ENCODE measurements around the gene SPATC1L. TPM values are rescaled to one million over a fixed set of nuclear protein-coding genes. Genes with fewer than 3 reads are reported as not detected.
A peak's percentile ranks its signal among the peaks of the same experiment; 100 is the strongest.

Gene SPATC1L
- total RNA-seq, 1 experiment from 2014 or later = 16.7 TPM

DNA sequence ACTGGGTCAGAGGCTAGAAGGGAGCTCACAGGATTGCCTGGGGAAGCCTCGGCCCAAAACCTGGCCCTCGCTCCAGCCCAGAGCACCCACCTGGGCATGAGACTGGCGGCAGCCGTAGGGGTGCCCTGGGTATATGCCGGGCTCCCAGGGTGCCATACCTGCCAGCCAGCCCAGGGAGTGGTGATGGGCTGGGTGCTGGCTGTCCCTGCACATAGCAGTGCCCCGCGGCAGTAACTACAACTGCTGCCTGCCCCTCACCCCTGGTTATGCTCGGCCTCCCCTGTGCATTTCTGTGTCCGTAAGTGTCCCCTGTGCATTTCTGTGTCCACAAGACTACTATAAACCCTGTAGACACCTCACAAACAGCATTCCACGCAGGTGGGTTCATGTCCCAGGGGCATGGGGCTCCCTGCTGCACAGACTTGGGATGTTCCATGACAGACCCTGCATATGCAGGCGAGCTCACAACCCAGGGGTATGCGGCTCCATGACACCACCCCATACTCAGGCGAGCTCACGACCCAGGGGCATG is 5.8 kb upstream of the SPATC1L start:
- no peak overlapping the region for H3K9ac ChIP-seq (ENCODE audit: low read length)
- H3K4me2 ChIP-seq (ENCODE audit: low read depth, low read length, poor library complexity, severe bottlenecking) = no peak overlapping the region
- H3K4me1 ChIP-seq (ENCODE audit: low read length) = peaks cover 19% of the 10 kb centered on the region
- H3K27me3 ChIP-seq (ENCODE audit: low read length) = no peaks in the 10 kb centered on the region
- no peak overlapping the region for H3K27ac ChIP-seq (ENCODE audit: low read length)
- no peaks in the 10 kb centered on the region for H4K20me1 ChIP-seq (ENCODE audit: insufficient read depth, low read depth, low read length)
- peaks cover 9% of the 10 kb centered on the region; the same call in 1 of the 2 replicates for H3K36me3 ChIP-seq (ENCODE audit: insufficient read depth, low read length)
- H2AFZ ChIP-seq (ENCODE audit: low read length) = no peak overlapping the region
- no peak overlapping the region for H3K4me3 ChIP-seq (ENCODE audit: low read length)
- DNase-seq = no peak
- H3K9me2 ChIP-seq (replicated peaks; ENCODE audit: insufficient read depth, low read length) = no peaks in the 10 kb centered on the region
- H3K79me2 ChIP-seq (ENCODE audit: low read length) = no peaks in the 10 kb centered on the region
- no peaks in the 10 kb centered on the region for H3K9me3 ChIP-seq (ENCODE audit: low read length)

DNA sequence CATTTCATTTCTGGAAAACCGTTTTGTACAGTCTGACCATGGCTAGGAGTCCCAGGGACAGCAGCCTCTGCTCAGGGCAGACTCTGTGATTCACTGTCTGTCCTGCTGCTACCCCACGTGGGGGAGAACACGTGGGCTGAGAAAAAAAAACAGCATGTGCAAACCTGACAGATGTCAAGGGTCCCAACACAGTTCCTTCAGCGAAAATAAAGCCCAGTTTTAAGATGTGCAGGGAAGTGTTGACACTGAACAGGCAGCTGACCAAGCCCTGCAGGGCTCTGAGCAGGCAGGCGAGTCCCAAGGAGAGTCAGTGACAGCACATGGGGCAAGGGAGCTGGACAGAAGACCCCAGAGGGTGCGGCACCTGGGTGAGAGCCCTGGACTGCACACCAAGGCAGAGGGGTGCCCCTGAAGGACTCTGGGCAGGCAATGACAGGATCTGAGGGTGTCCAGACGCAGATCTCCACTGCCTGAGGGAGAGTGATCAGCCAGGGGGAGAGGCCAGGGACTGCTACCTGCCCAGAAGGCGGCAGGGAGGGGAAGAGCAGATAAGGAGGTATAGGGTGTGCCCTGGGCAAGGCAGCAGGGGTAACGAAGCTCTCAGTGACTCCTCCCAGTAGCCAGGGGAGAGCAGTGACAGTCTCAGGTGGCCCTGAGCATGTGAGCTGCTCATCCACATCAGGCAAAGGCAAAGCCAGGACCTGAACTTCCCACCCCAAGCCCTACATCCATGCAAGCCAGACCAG is 5.1 kb upstream of the SPATC1L start:
- no peak for DNase-seq
- Histone ChIP-seq H3K4me3 (ENCODE audit: low read length) (no peak overlapping the region), H3K9me2 (replicated peaks; ENCODE audit: insufficient read depth, low read length) (no peaks in the 10 kb centered on the region), H3K9me3 (ENCODE audit: low read length) (no peaks in the 10 kb centered on the region), H3K79me2 (ENCODE audit: low read length) (no peaks in the 10 kb centered on the region), H3K4me2 (ENCODE audit: low read depth, low read length, poor library complexity, severe bottlenecking) (no peak overlapping the region), H3K9ac (ENCODE audit: low read length) (no peak overlapping the region), H2AFZ (ENCODE audit: low read length) (no peak overlapping the region), H3K36me3 (ENCODE audit: insufficient read depth, low read length) (peaks cover 6% of the 10 kb centered on the region; the same call in 1 of the 2 replicates), H3K27ac (ENCODE audit: low read length) (no peak overlapping the region), H3K27me3 (ENCODE audit: low read length) (no peaks in the 10 kb centered on the region), H4K20me1 (ENCODE audit: insufficient read depth, low read depth, low read length) (no peaks in the 10 kb centered on the region), H3K4me1 (ENCODE audit: low read length) (peaks cover 23% of the 10 kb centered on the region)

DNA sequence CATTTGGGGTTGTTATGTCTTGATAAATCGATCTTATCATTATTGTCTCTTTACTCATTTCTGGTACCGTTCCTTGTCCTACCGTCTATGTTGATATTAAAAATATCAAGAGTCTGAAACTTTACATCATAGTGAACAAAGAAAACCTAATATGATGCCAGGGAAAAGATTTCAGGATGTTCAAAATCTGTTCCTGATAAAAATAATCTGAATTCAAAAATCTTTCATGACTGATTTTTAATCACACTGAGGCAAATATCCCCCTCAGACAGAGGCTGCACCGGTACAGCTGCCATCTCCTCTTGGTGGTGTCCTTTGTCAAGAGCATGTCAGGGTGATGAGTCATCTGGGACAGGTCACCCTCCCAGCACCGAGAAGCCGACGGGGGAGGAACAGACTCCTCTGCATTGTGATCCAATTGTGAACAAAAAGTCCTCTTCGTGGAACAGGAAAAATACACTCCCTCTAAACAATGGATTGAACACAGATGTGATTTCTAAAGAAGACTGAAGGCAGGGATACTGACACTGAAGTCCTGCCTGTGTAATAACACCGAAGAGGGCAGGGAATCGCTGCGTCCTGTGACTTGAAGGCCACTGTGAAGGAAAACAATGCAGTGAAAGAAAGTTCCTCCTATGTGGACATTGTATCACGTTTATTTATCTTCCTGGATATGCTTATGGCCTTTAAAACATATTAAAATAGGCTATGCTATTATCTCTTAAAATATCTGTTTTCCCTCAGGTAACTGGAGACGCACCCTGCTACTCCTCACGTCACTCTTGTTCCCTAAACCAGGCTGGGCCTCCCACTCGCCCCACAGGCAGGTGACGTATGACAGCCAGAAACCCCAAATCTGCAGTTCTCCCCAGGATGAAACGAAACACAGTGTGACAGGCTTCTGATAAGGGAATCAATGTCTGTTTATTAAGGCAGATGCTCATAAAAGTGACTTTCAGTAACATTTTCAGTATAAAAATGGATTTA is 4.3 kb upstream of the SPATC1L start:
- H3K4me3 ChIP-seq (ENCODE audit: low read length) = no peak overlapping the region
- peaks cover 23% of the 10 kb centered on the region for H3K4me1 ChIP-seq (ENCODE audit: low read length)
- no peaks in the 10 kb centered on the region for H3K9me3 ChIP-seq (ENCODE audit: low read length)
- H3K36me3 ChIP-seq (ENCODE audit: insufficient read depth, low read length) = no peaks in the 10 kb centered on the region
- no peaks in the 10 kb centered on the region for H4K20me1 ChIP-seq (ENCODE audit: insufficient read depth, low read depth, low read length)
- H3K79me2 ChIP-seq (ENCODE audit: low read length) = no peaks in the 10 kb centered on the region
- no peak overlapping the region for H3K4me2 ChIP-seq (ENCODE audit: low read depth, low read length, poor library complexity, severe bottlenecking)
- no peaks in the 10 kb centered on the region for H3K9me2 ChIP-seq (replicated peaks; ENCODE audit: insufficient read depth, low read length)
- no peaks in the 10 kb centered on the region for H3K27me3 ChIP-seq (ENCODE audit: low read length)
- H3K27ac ChIP-seq (ENCODE audit: low read length) = no peak overlapping the region
- no peak overlapping the region for H3K9ac ChIP-seq (ENCODE audit: low read length)
- H2AFZ ChIP-seq (ENCODE audit: low read length) = no peak overlapping the region
- no peak for DNase-seq

DNA sequence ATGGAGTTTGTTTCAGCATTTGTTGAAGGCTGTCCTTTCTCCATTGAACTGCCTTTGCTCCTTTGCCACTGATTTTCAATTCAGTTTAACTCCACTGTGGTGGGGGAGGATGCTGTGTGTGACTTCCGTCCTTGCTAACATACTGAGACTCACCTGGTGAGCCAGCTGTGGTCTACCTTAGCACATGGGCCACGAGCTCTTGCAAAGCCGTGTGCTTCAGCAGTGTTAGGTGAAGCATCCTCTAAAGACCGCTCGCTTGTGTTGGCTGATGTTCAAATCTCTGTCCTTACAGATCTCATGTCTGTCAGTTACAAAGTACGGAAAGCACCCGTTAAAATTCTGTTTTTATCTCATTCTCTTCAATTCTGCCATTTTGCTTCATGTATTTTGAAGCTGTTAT is 3.6 kb upstream of the SPATC1L start:
- H3K9ac ChIP-seq (ENCODE audit: low read length) = no peak overlapping the region
- no peaks in the 10 kb centered on the region for H3K9me2 ChIP-seq (replicated peaks; ENCODE audit: insufficient read depth, low read length)
- H3K4me2 ChIP-seq (ENCODE audit: low read depth, low read length, poor library complexity, severe bottlenecking) = no peak overlapping the region
- no peaks in the 10 kb centered on the region for H3K27me3 ChIP-seq (ENCODE audit: low read length)
- H3K27ac ChIP-seq (ENCODE audit: low read length) = no peak overlapping the region
- no peak overlapping the region for H2AFZ ChIP-seq (ENCODE audit: low read length)
- H3K79me2 ChIP-seq (ENCODE audit: low read length) = no peaks in the 10 kb centered on the region
- no peak overlapping the region for H3K4me3 ChIP-seq (ENCODE audit: low read length)
- no peak for DNase-seq
- no peaks in the 10 kb centered on the region for H4K20me1 ChIP-seq (ENCODE audit: insufficient read depth, low read depth, low read length)
- no peaks in the 10 kb centered on the region for H3K9me3 ChIP-seq (ENCODE audit: low read length)
- no peaks in the 10 kb centered on the region for H3K36me3 ChIP-seq (ENCODE audit: insufficient read depth, low read length)
- peaks cover 26% of the 10 kb centered on the region for H3K4me1 ChIP-seq (ENCODE audit: low read length)

DNA sequence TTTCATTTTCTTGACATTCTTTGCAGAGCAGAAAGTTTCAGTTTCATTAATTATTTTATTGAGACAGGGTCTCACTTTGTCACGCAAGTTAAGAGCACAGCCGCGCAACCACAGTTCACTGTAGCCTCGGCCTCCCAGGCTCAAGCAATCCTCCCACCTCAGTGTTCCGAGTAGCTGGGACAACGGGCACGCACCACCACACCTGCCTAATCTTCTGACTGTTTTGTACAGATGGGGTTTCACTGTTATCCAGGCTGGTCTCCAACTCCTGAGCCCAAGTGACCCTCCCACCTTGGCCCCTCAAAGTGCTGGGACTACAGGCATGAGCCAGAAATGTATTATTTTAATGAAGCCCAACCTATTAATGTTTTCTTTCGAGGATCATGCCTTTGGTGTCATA is 3.0 kb upstream of the SPATC1L start:
- H3K9me3 ChIP-seq (ENCODE audit: low read length) = no peaks in the 10 kb centered on the region
- H3K9ac ChIP-seq (ENCODE audit: low read length) = no peak overlapping the region
- no peak overlapping the region for H3K4me2 ChIP-seq (ENCODE audit: low read depth, low read length, poor library complexity, severe bottlenecking)
- DNase-seq = no peak
- no peak overlapping the region for H3K27ac ChIP-seq (ENCODE audit: low read length)
- no peaks in the 10 kb centered on the region for H3K36me3 ChIP-seq (ENCODE audit: insufficient read depth, low read length)
- peaks cover 26% of the 10 kb centered on the region for H3K4me1 ChIP-seq (ENCODE audit: low read length)
- no peaks in the 10 kb centered on the region for H3K79me2 ChIP-seq (ENCODE audit: low read length)
- no peaks in the 10 kb centered on the region for H3K27me3 ChIP-seq (ENCODE audit: low read length)
- no peaks in the 10 kb centered on the region for H3K9me2 ChIP-seq (replicated peaks; ENCODE audit: insufficient read depth, low read length)
- no peaks in the 10 kb centered on the region for H4K20me1 ChIP-seq (ENCODE audit: insufficient read depth, low read depth, low read length)
- H2AFZ ChIP-seq (ENCODE audit: low read length) = no peak overlapping the region
- no peak overlapping the region for H3K4me3 ChIP-seq (ENCODE audit: low read length)

DNA sequence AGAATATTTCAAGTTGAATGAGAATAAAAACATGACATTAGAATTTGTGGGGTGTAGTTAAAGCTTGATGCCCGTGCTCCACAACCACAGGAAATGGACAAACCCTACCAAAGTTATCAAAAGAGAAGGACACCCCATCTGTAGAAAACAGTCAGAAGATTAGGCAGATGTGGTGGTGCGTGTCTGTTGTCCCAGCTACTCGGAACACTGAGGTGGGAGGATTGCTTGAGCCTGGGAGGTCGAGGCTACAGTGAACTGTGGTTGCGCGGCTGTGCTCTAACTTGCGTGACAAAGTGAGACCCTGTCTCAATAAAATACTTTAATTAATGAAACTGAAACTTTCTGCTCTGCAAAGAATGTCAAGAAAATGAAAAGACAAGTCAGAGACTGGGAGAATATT is 1.5 kb upstream of the SPATC1L start:
- Histone ChIP-seq H3K9me3 (ENCODE audit: low read length) (no peaks in the 10 kb centered on the region), H3K79me2 (ENCODE audit: low read length) (no peaks in the 10 kb centered on the region), H3K4me1 (ENCODE audit: low read length) (peaks cover 26% of the 10 kb centered on the region), H3K9ac (ENCODE audit: low read length) (peak overlapping the region; percentile 79), H3K4me3 (ENCODE audit: low read length) (peak overlapping the region; percentile 84), H3K36me3 (ENCODE audit: insufficient read depth, low read length) (no peaks in the 10 kb centered on the region), H4K20me1 (ENCODE audit: insufficient read depth, low read depth, low read length) (no peaks in the 10 kb centered on the region), H3K27me3 (ENCODE audit: low read length) (no peaks in the 10 kb centered on the region), H3K4me2 (ENCODE audit: low read depth, low read length, poor library complexity, severe bottlenecking) (peak overlapping the region; percentile 98), H3K27ac (ENCODE audit: low read length) (peak overlapping the region; percentile 80), H3K9me2 (replicated peaks; ENCODE audit: insufficient read depth, low read length) (no peaks in the 10 kb centered on the region), H2AFZ (ENCODE audit: low read length) (peak overlapping the region; percentile 26; the same call in 1 of the 2 replicates)
- peak; percentile 52 for DNase-seq

DNA sequence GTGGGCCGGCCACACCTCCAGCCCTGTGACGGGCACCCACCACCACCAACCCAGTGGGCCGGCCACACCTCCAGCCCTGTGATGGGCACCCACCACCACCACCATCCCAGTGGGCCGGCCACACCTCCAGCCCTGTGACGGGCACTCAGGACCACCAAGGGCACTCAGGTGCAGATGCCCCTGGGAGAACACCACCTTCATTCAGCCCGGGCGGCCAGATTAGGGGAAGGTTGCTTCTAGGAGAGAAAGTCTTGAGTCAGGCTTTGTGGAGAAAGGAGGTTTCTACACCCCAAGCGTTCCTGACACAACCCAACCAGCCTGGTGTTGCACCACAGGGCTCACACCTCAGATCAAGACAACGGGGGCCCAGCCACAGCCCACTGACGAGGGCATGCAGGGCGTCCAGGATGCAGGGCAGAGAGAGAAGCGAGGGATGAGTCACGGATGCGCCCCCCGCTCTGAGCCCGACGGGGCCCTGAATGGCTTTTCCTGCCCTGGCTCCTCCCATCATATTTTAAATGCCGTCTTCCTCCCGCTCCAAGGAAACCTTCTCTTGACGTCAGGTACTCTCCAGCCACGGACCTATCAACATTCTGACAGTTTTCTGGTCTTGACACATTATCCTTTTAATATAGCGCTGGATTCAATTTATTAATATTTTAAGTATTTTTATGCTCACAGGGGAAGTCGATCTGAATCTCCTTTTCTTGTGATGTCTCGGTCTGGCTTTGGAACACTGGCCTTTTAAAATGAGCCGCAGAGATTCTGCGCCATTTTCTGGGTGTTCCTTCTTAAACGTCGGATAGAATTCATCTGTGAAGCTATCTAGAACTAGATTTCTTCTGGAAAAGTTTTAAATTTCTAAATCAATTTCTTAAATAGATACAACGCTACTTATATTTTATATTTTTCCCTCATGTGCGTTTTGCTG is 631 bp upstream of the SPATC1L start:
- Histone ChIP-seq H3K79me2 (ENCODE audit: low read length) (no peaks in the 10 kb centered on the region), H3K9me2 (replicated peaks; ENCODE audit: insufficient read depth, low read length) (no peaks in the 10 kb centered on the region), H3K9ac (ENCODE audit: low read length) (peak overlapping the region; percentile 79), H3K4me3 (ENCODE audit: low read length) (peak overlapping the region; percentile 84), H3K27me3 (ENCODE audit: low read length) (no peaks in the 10 kb centered on the region), H2AFZ (ENCODE audit: low read length) (peak overlapping the region; percentile 99; the same call in 1 of the 2 replicates), H4K20me1 (ENCODE audit: insufficient read depth, low read depth, low read length) (no peaks in the 10 kb centered on the region), H3K27ac (ENCODE audit: low read length) (peak overlapping the region; percentile 80), H3K4me1 (ENCODE audit: low read length) (peaks cover 26% of the 10 kb centered on the region), H3K36me3 (ENCODE audit: insufficient read depth, low read length) (no peaks in the 10 kb centered on the region), H3K4me2 (ENCODE audit: low read depth, low read length, poor library complexity, severe bottlenecking) (peak overlapping the region; percentile 98), H3K9me3 (ENCODE audit: low read length) (no peaks in the 10 kb centered on the region)
- peak; percentile 88 for DNase-seq
